ENCODE data around the gene MBD4.

DNA sequence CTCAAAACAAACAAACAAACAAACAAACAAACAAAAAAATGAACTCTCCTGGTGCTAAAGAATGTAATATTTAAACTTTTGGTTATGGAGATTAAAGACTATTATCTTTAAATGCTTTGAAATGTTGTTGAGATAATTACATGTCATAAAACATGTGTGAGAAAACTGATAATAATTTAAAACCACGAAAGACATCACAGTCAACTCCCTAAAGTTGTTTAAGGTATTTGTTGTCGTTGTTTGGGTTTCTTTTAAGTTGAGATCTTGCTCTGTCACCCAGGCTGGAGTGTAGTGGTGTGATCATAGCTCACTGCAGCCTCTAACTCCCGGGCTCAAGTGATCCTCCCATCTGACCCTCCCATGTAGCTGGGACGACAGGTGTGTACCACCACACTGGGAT, 23.3 kb downstream of the MBD4 start:
- no peak for TF ChIP-seq POLR2A (IDR thresholded peaks at IDR 0.05; ENCODE audit: low read depth, low read length)
- no peak for TF ChIP-seq POLR2AphosphoS5 (IDR thresholded peaks at IDR 0.05; ENCODE audit: low read depth, low read length)
- TF ChIP-seq TAF1 (IDR thresholded peaks at IDR 0.05; ENCODE audit: borderline replicate concordance, low read depth, low read length), result no peak
